Spleen (tissue), 11 donors: ENCODE measurements around the gene YARS1. TPM values are rescaled to one million over a fixed set of nuclear protein-coding genes. Genes with fewer than 3 reads are reported as not detected.

ENCODE experiments used
- DNase-seq: peaks from one replicate; pipeline ENCODE4 v3.0.0-alpha.2; 2020
- H3K27ac ChIP-seq, 8 donors: fragments of 200-600 bp; sonication (generic) in 7 of 8; 1 replicate in 4 of 8; 2 replicates in 4 of 8; pipeline versions ENCODE4 v1.5.0 to v1.8.0; 2016 to 2021; ENCODE audit warnings: inconsistent platforms in 4 of 8, mild to moderate bottlenecking in 4 of 8, moderate library complexity in 1 of 8
- H3K27me3 ChIP-seq, 7 donors: fragments of 200-600 bp; sonication (generic) in 6 of 7; replicated peaks in 1 of 7; 1 replicate in 4 of 7; 2 replicates in 3 of 7; pipeline versions ENCODE4 v1.5.0 to v1.8.0; 2016 to 2021; ENCODE audit warnings: inconsistent platforms in 3 of 7, mild to moderate bottlenecking in 1 of 7
- H3K36me3 ChIP-seq, 6 donors: fragments of 200-600 bp; sonication (generic) in 5 of 6; 1 replicate in 4 of 6; 2 replicates in 2 of 6; pipeline versions ENCODE4 v1.5.0 to v1.8.0; 2016 to 2021; ENCODE audit warnings: inconsistent platforms in 2 of 6
- H3K4me1 ChIP-seq, 6 donors: fragments of 200-600 bp; sonication (generic) in 5 of 6; 1 replicate in 3 of 6; 2 replicates in 3 of 6; pipeline versions ENCODE4 v1.5.0 to v1.8.0; 2016 to 2021; ENCODE audit warnings: inconsistent platforms in 3 of 6
- H3K4me3 ChIP-seq, 8 donors: fragments of 200-600 bp; sonication (generic) in 7 of 8; 1 replicate in 4 of 8; 2 replicates in 4 of 8; pipeline versions ENCODE4 v1.5.0 to v1.8.0; 2016 to 2021; ENCODE audit warnings: inconsistent platforms in 4 of 8, mild to moderate bottlenecking in 4 of 8, moderate library complexity in 2 of 8
- H3K9me3 ChIP-seq, 8 donors: fragments of 200-600 bp; sonication (generic) in 7 of 8; 1 replicate in 4 of 8; 2 replicates in 4 of 8; pipeline versions ENCODE4 v1.5.0 to v1.8.0; 2016 to 2021; ENCODE audit warnings: inconsistent platforms in 4 of 8
- CTCF ChIP-seq, 11 experiments: fragments of 200-600 bp in 7 of 11; fragments of 450-650 bp in 4 of 11; sonication (generic) in 4 of 11; IDR thresholded peaks in 8 of 11; conservative IDR thresholded peaks in 3 of 11; 1 replicate in 7 of 11; 2 replicates in 4 of 11; pipeline versions ENCODE4 v1.4.0 to v1.8.0; 2016 to 2021; ENCODE audit warnings: antibody characterized with exemption in 11 of 11, inconsistent platforms in 4 of 11, mild to moderate bottlenecking in 1 of 11
- POLR2A ChIP-seq, 3 donors: fragments of 450-650 bp; IDR thresholded peaks; one replicate each; pipeline ENCODE4 v1.5.1; 2017; ENCODE audit warnings: antibody characterized with exemption in 3 of 3, mild to moderate bottlenecking in 1 of 3
- POLR2AphosphoS5 ChIP-seq, 3 donors: sonication (generic); formaldehyde crosslinking; IDR thresholded peaks; one replicate each; pipeline ENCODE4 v1.5.1; 2017; ENCODE audit warnings: antibody characterized with exemption in 3 of 3
- WGBS, 5 donors: extraction: QIAGEN DNeasy Blood & Tissue Kit in 3 of 5; methylation state at CpG; one replicate each; pipeline versions ENCODE4 v1.1.5 to v1.1.7; 2013 to 2018; 5-methylcytosine and 5-hydroxymethylcytosine counted together
- intact Hi-C: fragments of 100-400 bp; cut with DNase I; formaldehyde crosslinking; loops from one replicate; pipeline ENCODE4 v1.15.0; 2023; ENCODE audit warnings: low total_unique reads
- polyA plus RNA-seq, 3 donors: library from polyadenylated mRNA; stranded (reverse); fragments of 200-250 nt; gene quantifications; one replicate each; pipeline ENCODE4 v1.2.1, GENCODE V29; 2013
- total RNA-seq, 7 donors: library from RNA; depleted of rRNA in 3 of 7; stranded (reverse); fragments of >200 nt in 3 of 7; fragmentation: NEBNext Ultra II Directional in 4 of 7; extraction: Animal tissue kit (Norgen Biotek cat#: 25700) in 4 of 7; gene quantifications; one replicate each; pipeline versions ENCODE4 v1.1.0 to v1.2.1, GENCODE V29; 2016 to 2021
- donor health status: healthy with polysubstance abuse.
- donor health status: DM: no; HTN: no; CAD: no; lungs with moderate emphysema.
- donor health status: DM: no; HTN: no; CAD: no.
- donor health status: Bipolar disorder and iron deficiency.
- donor health status: healthy.
- donor health status: DM: no; HTN: no; CAD: no.
- donor health status: DM: yes; HTN: yes; CAD: no.

YARS1 gene
- total and polyA plus RNA-seq, 10 donors, result 25.7 to 112 (median 52.1) TPM

- Histone ChIP-seq H3K27ac (no peak overlapping the region), H3K27me3 (peaks cover 0 to 41% (median 0%) of the 10 kb centered on the region in 7 donors), H3K4me1 (peaks cover 5 to 31% (median 21%) of the 10 kb centered on the region in 6 donors), H3K36me3 (no peaks in the 10 kb centered on the region), H3K9me3 (no peaks in the 10 kb centered on the region), H3K4me3 (peak overlapping the region; percentile 48 to 83 (median 57))
- intact Hi-C loops, result no loop called here
- TF ChIP-seq CTCF (IDR thresholded peaks at IDR 0.05 in 8 of 11, conservative IDR thresholded peaks at IDR 0.05 in 3 of 11) (no peak), POLR2A (IDR thresholded peaks at IDR 0.05) (no peak), POLR2AphosphoS5 (IDR thresholded peaks at IDR 0.05) (no peak)
- 9 to 14% (median 13%) methylated on average over 30 to 47 of the region's 47 CpGs for WGBS, 5 donors
- DNase-seq, result no peak
Measured at GRCh38 chr1:32754317-32755097, 62.7 kb downstream of the YARS1 start.

- no peaks in the 10 kb centered on the region for H3K9me3 ChIP-seq
- 1 to 6% (median 3%) methylated on average over 13 to 66 of the region's 66 CpGs for WGBS, 5 donors
- TF ChIP-seq POLR2AphosphoS5 (IDR thresholded peaks at IDR 0.05) (no peak), CTCF (IDR thresholded peaks at IDR 0.05 in 8 of 11, conservative IDR thresholded peaks at IDR 0.05 in 3 of 11) (peak in 1 of 11 experiments; percentile 11)
- peaks cover 5 to 23% (median 17%) of the 10 kb centered on the region in 6 donors for H3K4me1 ChIP-seq
- peak overlapping the region; percentile 48 to 83 (median 57) for H3K4me3 ChIP-seq
- peaks cover 0 to 41% (median 0%) of the 10 kb centered on the region in 7 donors for H3K27me3 ChIP-seq
- intact Hi-C loops, result no loop called here
- H3K36me3 ChIP-seq, result no peaks in the 10 kb centered on the region
- H3K27ac ChIP-seq, result no peak overlapping the region
- DNase-seq, result peak; percentile 85
Measured at GRCh38 chr1:32753532-32754316, 63.4 kb downstream of the YARS1 start.

- H3K4me1 ChIP-seq, result peaks cover 5 to 18% (median 17%) of the 10 kb centered on the region in 6 donors
- TF ChIP-seq CTCF (IDR thresholded peaks at IDR 0.05 in 8 of 11, conservative IDR thresholded peaks at IDR 0.05 in 3 of 11) (no peak), POLR2AphosphoS5 (IDR thresholded peaks at IDR 0.05) (no peak), POLR2A (IDR thresholded peaks at IDR 0.05) (no peak)
- H3K27ac ChIP-seq, result no peak overlapping the region
- DNase-seq, result no peak
- H3K27me3 ChIP-seq, result peaks cover 0 to 38% (median 0%) of the 10 kb centered on the region in 7 donors
- no peaks in the 10 kb centered on the region for H3K36me3 ChIP-seq
- 45 to 76% (median 70%) methylated on average over 3 of the region's 3 CpGs for WGBS, 5 donors
- H3K4me3 ChIP-seq, result no peak overlapping the region
- no peaks in the 10 kb centered on the region for H3K9me3 ChIP-seq
- intact Hi-C loops, result no loop called here
Measured at GRCh38 chr1:32749771-32750170, 67.4 kb downstream of the YARS1 start.

GRCh38 chr1:32749332-32749731, 67.8 kb downstream of the YARS1 start:
- Histone ChIP-seq H3K27me3 (peaks cover 0 to 34% (median 0%) of the 10 kb centered on the region in 7 donors), H3K4me1 (peaks cover 5 to 14% (median 12%) of the 10 kb centered on the region in 6 donors), H3K4me3 (no peak overlapping the region), H3K36me3 (no peaks in the 10 kb centered on the region), H3K27ac (no peak overlapping the region), H3K9me3 (no peaks in the 10 kb centered on the region)
- 80 to 93% (median 83%) methylated on average over 4 of the region's 4 CpGs for WGBS, 5 donors
- TF ChIP-seq CTCF (IDR thresholded peaks at IDR 0.05 in 8 of 11, conservative IDR thresholded peaks at IDR 0.05 in 3 of 11) (no peak), POLR2A (IDR thresholded peaks at IDR 0.05) (no peak), POLR2AphosphoS5 (IDR thresholded peaks at IDR 0.05) (no peak)
- DNase-seq, result no peak
- intact Hi-C loops, result no loop called here
